ENCODE measurements around the gene TMEM61.

Gene TMEM61

GRCh38 chr1:54985556-54985955 is 5.1 kb downstream of the TMEM61 start:
- DNase-seq (ENCODE audit: low read depth in 3 of 3): no peak

GRCh38 chr1:54986025-54986424 is 5.6 kb downstream of the TMEM61 start:
- no peak for DNase-seq (ENCODE audit: low read depth in 3 of 3)

- DNase-seq (ENCODE audit: low read depth in 3 of 3): no peak
Measured at GRCh38 chr1:54986533-54986932, 6.1 kb downstream of the TMEM61 start.

GRCh38 chr1:54987427-54987826 is 7.0 kb downstream of the TMEM61 start:
- DNase-seq (ENCODE audit: low read depth in 3 of 3): no peak

GRCh38 chr1:54987919-54988705 is 7.7 kb downstream of the TMEM61 start:
- DNase-seq (ENCODE audit: low read depth in 3 of 3): no peak

- DNase-seq (ENCODE audit: low read depth in 3 of 3): no peak
Measured at GRCh38 chr1:54988975-54989374, 8.5 kb downstream of the TMEM61 start.

GRCh38 chr1:54989473-54989872 is 9.0 kb downstream of the TMEM61 start:
- no peak for DNase-seq (ENCODE audit: low read depth in 3 of 3)

GRCh38 chr1:54989968-54990810 is 9.8 kb downstream of the TMEM61 start:
- DNase-seq (ENCODE audit: low read depth in 3 of 3): no peak

- DNase-seq (ENCODE audit: low read depth in 3 of 3): no peak
Measured at GRCh38 chr1:54990916-54991315, 10.5 kb downstream of the TMEM61 start.

- DNase-seq (ENCODE audit: low read depth in 3 of 3): no peak
Measured at GRCh38 chr1:54991939-54992338, 11.5 kb downstream of the TMEM61 start.

- no peak for DNase-seq (ENCODE audit: low read depth in 3 of 3)
Measured at GRCh38 chr1:54993140-54993539, 12.7 kb downstream of the TMEM61 start.

- no peak for DNase-seq (ENCODE audit: low read depth in 3 of 3)
Measured at GRCh38 chr1:54994355-54994990, 14.0 kb downstream of the TMEM61 start.

GRCh38 chr1:54995013-54995760 is 14.8 kb downstream of the TMEM61 start:
- no peak for DNase-seq (ENCODE audit: low read depth in 3 of 3)

- DNase-seq (ENCODE audit: low read depth in 3 of 3): peak in 1 of 3 experiments; percentile 13
Measured at GRCh38 chr1:54995835-54996234, 15.4 kb downstream of the TMEM61 start.

GRCh38 chr1:54996359-54996868 is 16.0 kb downstream of the TMEM61 start:
- peak; percentile 50 to 56 (median 54) for DNase-seq (ENCODE audit: low read depth in 3 of 3)

- no peak for DNase-seq (ENCODE audit: low read depth in 3 of 3)
Measured at GRCh38 chr1:54996869-54997710, 16.7 kb downstream of the TMEM61 start.

- DNase-seq (ENCODE audit: low read depth in 3 of 3): no peak
Measured at GRCh38 chr1:54997711-54997986, 17.2 kb downstream of the TMEM61 start.

GRCh38 chr1:54998100-54998499 is 17.7 kb downstream of the TMEM61 start:
- DNase-seq (ENCODE audit: low read depth in 3 of 3): no peak

GRCh38 chr1:54998677-54999076 is 18.2 kb downstream of the TMEM61 start, which contains the start of gene BSND:
Gene BSND (plus strand): TSS chr1:54998933. CDS start chr1:54999187, 254 bp downstream.
- no peak for DNase-seq (ENCODE audit: low read depth in 3 of 3)
